ENCODE data around the gene FAIM.
A peak's percentile ranks its signal among the peaks of the same experiment; 100 is the strongest.
"Not testable (repeated sequence)": the region's sequence is repeated elsewhere in the genome, so short reads cannot be mapped to it uniquely, and the experiment has no call there.

FAIM gene, protein sequence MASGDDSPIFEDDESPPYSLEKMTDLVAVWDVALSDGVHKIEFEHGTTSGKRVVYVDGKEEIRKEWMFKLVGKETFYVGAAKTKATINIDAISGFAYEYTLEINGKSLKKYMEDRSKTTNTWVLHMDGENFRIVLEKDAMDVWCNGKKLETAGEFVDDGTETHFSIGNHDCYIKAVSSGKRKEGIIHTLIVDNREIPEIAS

DNA sequence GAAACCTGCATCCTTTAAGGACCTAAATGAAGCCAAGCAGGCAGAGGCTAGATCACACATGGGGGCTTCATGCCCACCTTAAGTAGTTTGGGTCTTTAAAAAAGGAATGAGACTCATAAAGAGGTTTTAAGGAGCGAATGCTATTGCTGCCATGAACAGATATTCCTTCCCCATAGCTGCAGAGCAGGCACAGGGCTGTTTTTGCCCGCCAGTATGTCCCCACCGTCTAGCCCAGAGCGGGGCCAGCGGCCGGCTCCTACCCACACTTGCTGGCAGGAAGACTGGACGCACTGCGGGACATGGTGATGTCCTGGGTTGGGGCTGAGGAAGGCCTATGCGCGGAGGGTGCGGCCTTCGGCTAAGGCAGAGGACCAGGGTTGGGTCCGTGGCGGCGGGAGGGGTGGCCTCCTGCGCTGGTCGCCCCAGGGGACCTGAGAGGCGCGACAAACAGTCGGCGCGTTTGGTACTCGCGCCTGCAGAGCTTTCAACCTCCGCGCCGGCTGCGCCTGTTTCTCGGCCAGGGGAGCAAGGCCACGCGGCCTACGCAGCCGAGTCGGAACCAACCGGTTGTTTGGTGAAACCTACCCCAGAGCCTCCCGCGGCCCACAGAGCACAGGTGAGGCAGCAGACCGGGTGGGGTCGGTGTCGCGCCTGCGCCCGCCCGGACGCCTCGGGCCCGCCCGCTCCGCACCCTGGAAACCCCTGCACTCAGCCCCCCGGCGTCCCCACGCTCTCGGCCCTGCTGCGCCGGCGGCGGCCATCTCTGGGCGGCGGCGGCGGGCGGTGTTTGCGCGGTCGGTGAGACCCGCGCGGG, at the start of gene FAIM:
Gene FAIM, plus strand, starts transcription at position 450 of the 814 bp plus-strand sequence. CDS start 10,956 bp downstream, outside the sequence.
- DNase-seq, result peak; percentile 61 to 69

DNA sequence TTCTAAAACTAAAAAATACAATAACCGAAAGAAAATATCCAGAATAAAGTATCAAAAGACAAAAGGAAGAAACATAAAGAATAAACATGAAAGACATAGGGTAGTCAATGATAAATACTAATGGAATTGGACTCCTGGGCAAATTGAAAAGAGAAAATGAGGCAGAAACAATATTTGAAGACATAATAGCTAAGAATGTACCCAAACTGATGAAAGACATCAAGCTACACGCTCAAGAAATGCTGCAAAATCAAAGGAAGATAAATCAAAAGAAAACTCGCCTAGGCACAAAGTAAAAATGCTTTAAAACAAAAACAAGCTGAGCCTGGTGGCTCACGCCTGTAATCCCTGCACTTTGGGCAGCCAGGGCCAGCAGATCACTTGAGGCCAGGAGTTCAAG, 49.4 kb upstream of the FAIM start:
- DNase-seq, result no peak

DNA sequence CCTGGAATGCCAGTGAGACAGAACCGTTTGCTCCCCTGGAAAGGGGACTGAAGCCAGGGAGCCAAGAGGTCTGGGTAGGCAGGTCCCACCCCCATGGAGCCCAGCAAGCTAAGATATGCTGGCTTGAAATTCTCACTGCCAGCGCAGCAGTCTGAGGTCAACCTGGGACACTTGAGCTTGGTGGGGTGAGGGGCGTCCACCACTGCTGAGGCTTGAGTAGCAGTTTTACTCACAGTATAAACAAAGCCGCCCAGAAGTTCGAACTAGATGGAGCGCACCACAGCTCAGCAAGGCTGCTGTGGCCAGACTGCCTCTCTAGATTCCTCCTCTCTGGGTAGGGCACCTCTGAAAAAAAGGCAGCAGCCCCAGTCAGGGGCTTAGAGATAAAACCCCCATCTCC, 48.1 kb upstream of the FAIM start:
- no peak for DNase-seq

DNA sequence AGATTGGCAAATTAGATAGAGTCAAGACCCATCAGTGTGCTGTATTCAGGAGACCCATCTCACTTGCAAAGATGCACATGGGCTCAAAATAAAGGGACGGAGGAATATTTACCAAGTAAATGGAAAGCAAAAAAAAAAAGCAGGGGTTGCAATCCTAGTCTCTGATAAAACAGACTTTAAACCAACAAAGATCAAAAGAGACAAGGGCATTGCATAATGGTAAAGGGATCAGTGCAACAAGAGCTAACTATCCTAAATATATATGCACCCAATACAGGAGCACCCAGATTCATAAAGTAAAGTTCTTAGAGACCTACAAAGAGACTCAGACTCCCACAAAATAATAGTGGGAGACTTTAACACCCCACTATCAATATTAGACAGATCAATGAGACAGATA, 45.7 kb upstream of the FAIM start:
- DNase-seq, result not testable (repeated sequence)

DNA sequence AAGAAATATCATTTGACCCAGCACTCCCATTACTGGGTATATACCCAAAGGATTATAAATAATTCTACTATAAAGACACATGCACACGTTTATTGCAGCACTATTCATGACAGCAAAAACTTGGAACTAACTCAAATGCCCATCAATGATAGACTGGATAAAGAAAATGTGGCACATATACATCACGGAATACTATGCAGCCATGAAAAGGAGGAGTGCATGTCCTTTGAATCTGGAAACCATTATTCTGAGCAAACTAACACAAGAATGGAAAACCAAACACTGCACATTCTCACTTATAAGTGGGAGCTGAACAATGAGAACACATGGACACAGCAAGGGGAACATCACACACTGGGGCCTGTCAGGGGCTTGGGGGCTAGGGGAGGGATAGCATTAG, 42.3 kb upstream of the FAIM start:
- not testable (repeated sequence) for DNase-seq

DNA sequence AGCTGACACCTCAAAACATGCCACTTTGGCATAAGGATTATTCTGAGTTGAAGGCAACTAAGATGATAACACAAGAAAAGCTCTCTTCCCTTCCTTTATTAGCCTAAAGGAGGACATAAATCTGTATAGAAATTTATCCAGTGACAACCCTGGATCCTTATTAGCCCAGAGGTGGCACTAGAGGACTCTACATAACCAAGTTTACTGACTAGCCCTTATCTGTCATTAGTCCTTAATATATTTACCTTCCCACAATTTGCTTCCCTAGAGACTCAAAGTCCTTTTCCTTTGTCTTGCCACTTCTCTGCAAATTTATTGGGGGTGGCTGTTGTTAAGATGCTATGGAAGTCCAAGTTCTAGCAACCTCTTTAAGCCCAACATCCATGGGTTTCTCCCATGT, 41.2 kb upstream of the FAIM start:
- DNase-seq, result no peak

DNA sequence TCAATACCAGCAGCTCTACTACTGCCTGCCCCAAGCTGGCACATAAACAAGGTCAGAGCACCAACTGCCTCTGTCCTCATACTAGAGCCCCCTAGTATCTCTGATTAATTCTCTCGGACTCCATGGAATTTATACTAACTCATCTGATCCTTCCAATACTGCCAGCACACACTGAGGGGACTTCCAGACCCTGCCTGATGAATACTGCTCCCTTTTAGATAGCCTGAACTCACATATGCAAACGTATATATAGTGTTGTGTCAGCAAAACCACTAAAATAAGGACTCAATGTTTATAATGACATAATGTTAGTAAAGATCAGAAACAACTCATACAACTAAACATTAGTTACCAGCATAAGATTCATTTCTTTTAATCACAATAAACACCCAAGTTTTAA, 39.5 kb upstream of the FAIM start:
- no peak for DNase-seq

DNA sequence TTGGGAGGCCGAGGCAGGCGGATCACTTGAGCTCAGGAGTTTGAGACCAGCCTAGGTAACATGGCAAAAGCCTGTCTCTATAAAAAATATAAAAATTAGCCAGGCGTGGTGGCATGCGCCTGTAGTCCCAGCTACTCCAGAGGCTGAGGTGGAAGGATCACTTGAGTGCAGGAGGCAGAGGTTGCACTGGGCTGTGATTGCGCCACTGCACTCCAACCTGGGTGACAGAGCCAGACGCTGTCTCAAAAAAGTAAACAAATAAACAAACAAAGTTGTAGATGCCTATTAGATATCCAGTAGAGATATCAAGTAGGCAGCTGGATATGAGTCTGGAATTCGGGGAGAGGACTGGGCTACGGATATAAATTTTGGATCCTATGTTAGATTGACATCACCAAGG, 38.9 kb upstream of the FAIM start:
- DNase-seq, result not testable (repeated sequence)

DNA sequence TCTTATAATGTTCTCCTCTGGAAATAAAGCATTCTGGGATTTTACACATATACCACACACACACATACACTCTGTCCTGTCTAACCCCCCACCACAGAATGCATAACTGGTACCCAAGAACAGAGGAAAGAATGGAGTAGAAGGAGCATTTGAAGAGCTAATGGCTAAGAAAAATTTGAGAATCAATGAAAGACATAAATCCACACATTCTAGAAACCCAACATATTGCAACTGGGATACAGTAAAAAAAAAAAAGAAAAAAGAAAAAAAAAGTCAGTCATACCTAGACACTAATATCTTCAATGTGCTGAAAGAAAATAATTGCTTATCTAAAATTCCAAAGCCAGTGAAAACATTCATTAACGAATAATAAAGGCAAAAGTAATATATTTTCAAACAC, 35.4 kb upstream of the FAIM start:
- no peak for DNase-seq

DNA sequence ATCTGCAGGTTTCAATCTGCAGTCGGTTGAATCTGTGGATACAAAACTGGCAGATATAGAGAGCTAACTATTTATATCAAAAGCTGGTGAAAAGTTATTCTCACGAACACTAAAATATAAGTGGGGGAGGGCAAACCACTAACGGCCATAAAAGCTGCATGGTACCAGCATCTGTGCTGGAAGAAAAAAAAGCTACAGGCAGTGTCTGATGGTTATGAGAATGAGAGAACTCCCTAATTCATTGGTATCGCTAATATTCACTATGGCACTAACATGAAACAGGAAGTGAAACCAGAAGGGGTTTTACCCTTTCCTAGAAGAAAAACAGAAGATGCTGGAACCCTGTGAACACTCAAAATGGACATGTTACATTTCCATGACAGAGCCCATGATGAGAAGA, 30.4 kb upstream of the FAIM start:
- DNase-seq, result no peak

DNA sequence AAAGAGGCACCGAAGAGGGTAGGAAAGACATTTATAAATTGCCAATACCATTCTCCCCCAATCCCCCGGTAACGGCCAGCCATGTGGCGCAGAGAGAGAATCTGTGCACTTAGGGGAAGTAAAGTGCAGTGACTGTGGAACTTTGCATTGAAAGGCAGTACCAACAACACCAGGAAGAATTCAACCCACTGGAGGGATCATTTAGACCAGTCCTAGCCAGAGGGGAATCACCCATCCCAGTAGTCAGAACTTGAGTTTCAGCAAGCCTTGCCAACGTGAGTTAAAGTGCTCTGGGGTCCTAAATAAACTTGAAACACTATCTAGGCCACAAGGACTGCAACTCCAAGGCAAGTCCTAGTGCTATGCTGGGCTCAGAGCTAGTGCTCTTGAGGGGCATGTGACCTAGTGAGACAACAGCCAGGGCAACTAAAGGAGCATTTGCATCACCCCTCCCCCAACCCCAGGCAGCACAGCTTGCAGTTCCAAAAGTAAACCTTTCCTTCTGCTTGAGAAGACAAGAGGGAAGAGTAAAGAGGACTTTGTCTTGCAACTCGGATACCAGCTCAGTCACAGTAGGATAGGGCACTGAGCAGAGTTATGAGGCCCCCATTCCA, 29.5 kb upstream of the FAIM start:
- DNase-seq, result no peak

DNA sequence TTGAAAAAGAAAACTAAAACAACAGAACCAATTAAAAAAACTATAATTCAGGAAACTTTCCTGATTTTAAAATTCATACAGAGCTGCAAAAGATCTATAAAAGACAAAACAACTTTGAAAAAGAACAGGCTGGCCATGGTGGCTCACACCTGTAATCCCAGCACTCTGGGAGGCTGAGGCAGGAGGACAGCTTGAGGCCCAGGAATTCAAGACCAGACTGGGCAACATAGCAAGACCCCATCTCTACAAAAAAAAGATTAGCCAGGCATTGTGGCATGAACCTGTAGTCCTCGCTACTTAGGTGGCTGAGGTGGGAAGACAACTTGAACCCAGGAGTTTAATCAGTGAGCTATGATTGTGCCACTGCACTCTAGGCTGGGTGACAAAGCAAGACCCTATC, 21.2 kb upstream of the FAIM start:
- no peak for DNase-seq

DNA sequence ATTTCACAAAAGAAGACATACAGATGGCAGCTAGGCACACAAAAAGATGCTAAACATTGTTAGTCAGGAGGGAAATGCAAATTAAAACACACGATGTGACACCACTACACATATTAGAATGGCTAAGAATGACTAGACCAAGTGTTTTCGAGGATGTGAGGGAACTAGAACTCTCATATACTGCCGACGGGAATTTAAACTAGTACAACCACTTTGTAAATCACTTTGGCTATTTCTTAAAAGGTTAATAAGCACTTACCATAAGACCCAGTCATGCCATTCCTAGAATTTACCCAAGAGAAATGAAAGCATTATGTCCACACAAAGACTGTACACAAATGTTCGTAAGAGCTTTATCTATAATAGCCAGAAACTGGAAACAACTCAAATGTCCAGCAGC, 20.1 kb upstream of the FAIM start:
- DNase-seq, result no peak

DNA sequence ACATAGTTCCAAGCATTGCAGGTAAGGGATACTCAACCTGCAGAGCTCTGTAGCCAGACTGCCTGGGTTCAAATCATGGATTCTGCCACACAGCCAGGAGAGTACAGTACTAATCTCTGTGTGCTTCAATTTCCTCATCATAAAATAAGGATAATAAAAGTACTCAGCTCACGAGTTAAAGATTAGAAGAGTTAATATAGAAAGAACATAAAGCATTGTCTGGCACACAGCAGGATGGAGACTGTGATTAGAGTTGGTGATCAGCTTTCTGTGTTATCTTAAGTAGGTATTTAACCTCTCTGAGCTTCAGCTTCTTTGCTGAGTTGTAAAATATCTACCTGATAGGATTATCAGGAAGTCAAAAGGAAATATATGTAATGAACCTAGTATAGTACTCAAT, 17.2 kb upstream of the FAIM start:
- DNase-seq, result no peak

DNA sequence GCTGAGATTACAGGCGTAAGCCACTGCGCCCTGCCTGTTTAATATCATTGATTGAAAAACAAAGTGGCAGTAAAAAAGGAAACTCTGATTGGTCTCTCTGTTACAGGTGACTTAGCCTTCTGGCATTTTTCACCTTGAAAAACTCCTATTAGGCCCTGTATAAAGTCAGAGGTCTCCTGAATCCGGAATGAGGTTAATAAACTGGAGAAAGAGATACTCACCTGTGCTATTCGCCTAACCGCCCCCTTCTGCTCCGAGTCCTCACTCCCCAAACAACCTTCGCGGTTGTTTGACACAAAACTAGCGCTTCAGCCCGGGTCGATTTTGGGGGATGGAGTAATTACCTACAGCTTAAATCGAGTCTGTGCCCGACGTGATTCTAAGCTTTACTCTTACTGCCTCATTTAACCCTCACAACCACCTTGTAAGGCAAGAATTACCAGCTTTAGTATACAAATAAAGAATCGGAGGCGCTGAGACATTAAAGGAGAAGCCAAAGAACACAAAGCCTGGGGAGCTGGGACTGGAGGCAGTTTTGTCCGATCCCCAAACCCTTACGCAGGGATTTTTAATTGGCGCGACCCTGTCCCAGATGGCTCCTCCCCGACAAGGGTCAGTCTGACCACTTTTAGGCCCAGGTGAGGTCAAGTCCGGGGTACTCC, 15.0 kb upstream of the FAIM start:
- DNase-seq, result no peak

DNA sequence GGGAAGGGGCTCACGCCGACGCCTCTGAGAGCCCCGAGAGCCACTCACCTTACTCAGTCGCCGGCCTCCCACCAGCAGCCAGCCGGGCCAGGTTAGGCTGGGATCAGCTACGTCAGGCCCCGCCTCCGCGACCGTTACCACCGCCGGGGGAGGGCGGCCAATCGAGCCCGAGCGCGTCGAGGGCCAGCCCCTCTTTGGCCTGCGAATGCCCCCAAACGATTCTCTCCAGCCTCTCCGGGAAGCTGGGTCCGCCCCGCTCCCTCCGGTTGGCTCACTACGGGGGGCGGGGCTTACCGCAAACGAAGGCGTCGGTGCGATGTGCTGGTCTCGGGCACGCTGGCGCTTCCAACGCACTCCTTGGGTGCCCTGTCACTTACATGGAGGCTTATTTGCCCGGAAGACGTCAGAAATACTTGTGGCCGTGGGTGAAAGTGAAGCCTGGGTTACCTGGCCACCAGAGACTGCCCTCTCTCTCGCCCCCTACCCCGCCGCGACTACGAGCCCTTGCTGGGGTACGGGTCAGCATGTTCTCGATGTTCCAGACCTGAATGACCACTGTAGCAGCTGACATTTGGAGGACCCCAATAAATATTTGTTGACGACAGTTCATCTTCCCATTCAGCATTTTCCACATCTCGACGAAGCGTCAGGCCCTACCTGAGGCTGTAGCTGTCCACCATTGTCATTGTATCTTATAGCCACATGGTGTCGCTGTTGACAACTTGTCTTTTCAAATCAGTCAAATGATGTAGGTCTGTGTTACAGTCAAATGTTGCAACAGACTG, 14.2 kb upstream of the FAIM start, which contains the start of gene CEP70:
Gene CEP70, minus strand, starts transcription at position 111 of the 785 bp plus-strand sequence. CDS start 21,333 bp downstream, outside the sequence.
- peak; percentile 85 to 90 for DNase-seq

DNA sequence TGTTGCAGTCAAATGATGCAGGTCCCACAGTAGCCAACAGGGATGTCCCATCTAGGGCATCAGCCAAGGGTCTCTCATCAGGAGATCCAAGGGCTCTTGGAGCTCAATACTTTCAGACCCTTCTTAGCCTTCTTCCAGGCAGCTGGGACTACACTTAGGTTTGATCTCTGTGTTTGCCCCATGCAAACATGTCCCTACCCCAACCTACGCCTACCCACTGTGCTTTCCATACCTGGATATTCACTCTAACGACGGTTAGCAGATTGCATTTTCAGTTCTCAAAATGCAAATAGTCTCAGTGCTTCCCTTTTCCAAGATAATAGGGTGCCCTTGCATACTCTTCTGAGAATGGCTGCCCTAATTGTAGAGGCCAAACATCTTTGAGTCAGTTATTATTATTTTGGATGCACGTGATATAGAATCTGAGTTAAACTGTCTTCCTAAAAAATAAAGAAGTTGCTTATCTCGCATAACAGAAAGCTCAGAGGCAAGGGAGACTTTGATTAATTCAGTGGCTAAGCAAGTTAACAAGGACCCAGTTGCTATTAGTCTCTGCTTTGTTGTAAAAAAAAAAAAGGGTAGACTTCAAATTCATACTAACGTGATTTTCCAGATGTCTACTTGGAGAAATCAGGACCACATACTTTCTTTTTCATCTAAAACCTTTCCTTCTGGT, 13.5 kb upstream of the FAIM start:
- no peak for DNase-seq

DNA sequence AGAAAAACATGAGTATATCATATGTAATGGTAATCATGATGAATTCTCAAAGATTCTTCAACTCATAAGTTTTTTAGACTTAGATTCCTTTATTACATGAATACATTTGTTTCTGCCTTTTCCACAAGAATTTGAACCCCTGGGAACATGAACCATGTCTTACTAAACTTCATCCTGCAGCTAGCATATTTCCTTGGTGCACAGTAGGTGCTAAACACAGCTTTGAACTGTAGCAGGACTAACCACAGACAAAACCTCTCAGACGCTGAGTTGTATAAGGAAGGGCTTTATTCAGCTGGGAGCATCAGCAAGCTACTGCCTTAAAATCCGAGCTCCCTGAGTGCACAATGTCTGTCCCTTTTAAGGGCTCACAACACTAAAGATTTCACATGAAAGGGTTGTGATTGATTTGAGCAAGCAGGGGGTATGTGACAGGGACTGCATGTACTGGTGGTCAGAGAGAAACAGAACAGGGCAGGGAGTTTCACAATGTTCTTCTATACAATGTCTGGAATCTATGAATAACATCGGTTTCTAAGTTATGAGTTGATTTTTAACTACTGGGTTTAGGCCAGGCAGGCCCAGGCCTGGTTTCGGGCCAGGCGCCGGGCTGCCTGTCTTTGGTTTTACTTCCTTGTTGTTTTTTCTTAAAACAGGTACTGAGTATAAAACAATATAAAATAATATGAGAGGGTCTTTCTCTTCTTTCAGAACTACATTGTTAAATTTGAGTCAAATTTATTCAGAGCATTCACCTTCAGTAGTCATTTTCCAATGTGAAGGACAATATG, 11.2 kb upstream of the FAIM start:
- DNase-seq, result not testable (repeated sequence)

DNA sequence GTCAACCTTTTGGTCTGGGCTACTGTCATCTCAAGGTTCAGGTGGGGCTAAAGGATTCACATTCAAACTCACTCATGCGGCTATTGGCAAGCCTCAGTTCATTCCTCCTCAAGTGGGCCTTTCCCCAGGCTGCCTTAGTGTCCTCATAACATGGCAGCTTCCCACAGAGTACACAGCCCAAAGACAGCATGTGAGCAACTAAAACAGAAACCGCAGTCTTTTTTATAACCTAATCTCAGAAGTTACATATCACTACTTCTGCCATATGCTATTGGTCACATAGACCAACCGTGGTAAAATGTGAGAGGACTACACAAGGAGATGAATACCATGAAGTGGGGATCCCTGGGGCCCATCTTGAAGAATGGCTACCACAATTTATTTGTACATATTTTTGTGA, 10.0 kb upstream of the FAIM start:
- DNase-seq, result no peak

DNA sequence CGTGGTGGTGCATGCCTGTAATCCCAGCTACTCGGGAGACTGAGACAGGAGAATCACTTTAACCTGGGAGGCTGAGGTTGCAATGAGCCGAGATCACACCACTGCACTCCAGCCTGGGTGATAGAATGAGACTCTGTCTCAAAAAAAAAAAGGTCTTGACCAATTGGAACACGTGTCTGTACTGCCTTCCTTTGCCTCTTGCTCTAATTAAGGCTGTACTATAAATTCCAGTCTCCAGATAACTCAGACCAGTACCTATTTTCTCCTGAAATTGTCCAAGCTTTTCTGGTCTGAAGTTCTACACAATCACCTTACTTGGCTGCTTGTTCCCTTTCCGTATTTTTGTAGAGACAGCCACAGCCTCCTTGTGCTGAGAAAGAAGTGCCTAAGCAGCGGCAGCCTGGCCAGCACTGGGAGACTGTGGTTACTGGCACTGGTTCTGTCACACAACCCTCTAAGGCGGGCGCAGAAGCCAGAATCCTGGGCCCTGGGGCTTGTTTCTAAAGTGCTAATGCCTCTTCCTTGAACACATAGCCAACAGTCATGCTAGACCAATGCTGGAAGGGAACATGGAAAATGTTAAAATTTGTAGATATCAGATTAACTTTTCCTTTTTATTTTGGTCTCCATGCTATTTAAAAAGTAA, 8.3 kb upstream of the FAIM start:
- no peak for DNase-seq

DNA sequence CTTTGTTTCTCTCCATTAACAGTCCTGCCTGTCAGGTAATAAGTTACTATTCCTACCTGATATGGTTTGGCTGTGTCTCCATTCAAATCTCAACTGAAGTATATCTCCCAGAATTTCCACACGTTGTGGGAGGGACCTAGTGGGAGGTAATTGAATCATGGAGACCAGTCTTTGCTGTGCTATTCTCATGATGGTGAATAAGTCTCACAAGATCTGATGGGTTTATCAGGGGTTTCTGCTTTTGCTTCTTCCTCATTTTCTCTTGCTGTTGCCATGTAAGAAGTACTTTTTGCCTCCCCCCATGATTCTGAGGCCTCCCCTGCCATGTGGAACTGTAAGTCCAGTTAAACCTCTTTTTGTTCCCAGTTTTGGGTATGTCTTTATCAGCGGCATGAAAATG, 6.9 kb upstream of the FAIM start:
- DNase-seq, result not testable (repeated sequence)

All from activated CD4-positive, alpha-beta T cell treated with anti-CD3 and anti-CD28 coated beads, Interleukin-2, amount 50 U/mL, for 48 hours (primary cell).